Measurements from ENCODE around the gene HPS5. TPM values are rescaled to one million over a fixed set of nuclear protein-coding genes. Genes with fewer than 3 reads are reported as not detected.
A peak's percentile ranks its signal among the peaks of the same experiment; 100 is the strongest.

The HPS5 gene
- total RNA-seq, 5 donors from 2014 or later (not counting 1 experiment from before 2014, with no cell fraction given) = 12.9 to 17.9 (median 14.3) TPM

- no peak for ATAC-seq (replicated peaks in 1 of 4)
- CTCF ChIA-PET = no interaction called here
- Histone ChIP-seq H3K36me3 (ENCODE audit: control insufficient read depth in 2 of 2, extremely low read depth in 1 of 2, insufficient read depth in 1 of 2, low read length in 1 of 2) (peaks cover 16 to 62% of the 10 kb centered on the region in 2 donors), H3K4me1 (ENCODE audit: control insufficient read depth in 1 of 2, extremely low read depth in 1 of 2, insufficient read depth in 2 of 2, low read length in 2 of 2) (no peaks in the 10 kb centered on the region), H3K9me3 (no peaks in the 10 kb centered on the region), H3K4me3 (ENCODE audit: control insufficient read depth in 1 of 2, extremely low read depth in 1 of 2, low read length in 1 of 2) (no peak overlapping the region), H3K27me3 (replicated peaks in 1 of 2; ENCODE audit: control insufficient read depth in 2 of 2, extremely low read depth in 1 of 2, insufficient read depth in 2 of 2, low read length in 1 of 2) (no peaks in the 10 kb centered on the region), H3K27ac (ENCODE audit: low read length) (no peak overlapping the region)
- no peaks in the 10 kb centered on the region for H3K9me3 Mint-ChIP-seq
- no peak overlapping the region for H3K27ac Mint-ChIP-seq
- H3K4me3 Mint-ChIP-seq = no peak overlapping the region
- POLR2A ChIA-PET = interaction anchor here in 1 of 2 donors (0.6 kb wide), 2 partner anchors 34 to 285 kb away, joined by 5 read pairs; no protein-coding TSS in a partner anchor
- peaks cover 42% of the 10 kb centered on the region for H3K36me3 Mint-ChIP-seq
- WGBS (ENCODE audit: insufficient coverage) = 100% methylated on average over 1 of the region's 5 CpGs
- no peaks in the 10 kb centered on the region for H3K27me3 Mint-ChIP-seq
- no peak for DNase-seq
- H3K4me1 Mint-ChIP-seq = peaks cover 0 to 4% (median 0%) of the 10 kb centered on the region in 3 donors
Measured at GRCh38 chr11:18347471-18348125, 25.7 kb upstream of the HPS5 start.

GRCh38 chr11:18332891-18333290, 11.0 kb upstream of the HPS5 start:
- Mint-ChIP-seq H3K27ac (peak overlapping the region; percentile 77 to 86), H3K36me3 (peaks cover 53% of the 10 kb centered on the region), H3K9me3 (no peaks in the 10 kb centered on the region), H3K27me3 (no peaks in the 10 kb centered on the region), H3K4me3 (peak overlapping the region; percentile 45 to 70 (median 60)), H3K4me1 (peaks cover 57 to 65% (median 59%) of the 10 kb centered on the region in 3 donors)
- peak in 1 of 4 experiments; percentile 80 for ATAC-seq (replicated peaks in 1 of 4)
- ChIA-PET POLR2A (interaction anchor here (0.9 to 1.1 kb wide), 3 partner anchors 11 to 63 kb away, joined by 3 to 5 read pairs (median 3); partner anchors contain the start of genes GTF2H1 (in 1 of the 2) and HPS5 (in 1 of the 2)), CTCF (interaction anchor here in 1 of 2 donors (1.1 kb wide), 1 partner anchor 218 kb away, joined by 3 read pairs; no protein-coding TSS in a partner anchor)
- no peak overlapping the region for H3K4me3 ChIP-seq (ENCODE audit: control insufficient read depth in 1 of 2, extremely low read depth in 1 of 2, low read length in 1 of 2)
- DNase-seq = peak in 12 of 35 experiments; percentile 4 to 62 (median 14)
- peaks cover 22 to 27% of the 10 kb centered on the region in 2 experiments for H3K4me1 ChIP-seq (ENCODE audit: control insufficient read depth in 1 of 2, extremely low read depth in 1 of 2, insufficient read depth in 2 of 2, low read length in 2 of 2)
- H3K27ac ChIP-seq (ENCODE audit: low read length) = peak overlapping the region; percentile 65
- no peaks in the 10 kb centered on the region for H3K27me3 ChIP-seq (replicated peaks in 1 of 2; ENCODE audit: control insufficient read depth in 2 of 2, extremely low read depth in 1 of 2, insufficient read depth in 2 of 2, low read length in 1 of 2)
- no CpG with 5 or more reads among the region's 3 CpGs for WGBS (ENCODE audit: insufficient coverage)
- no peaks in the 10 kb centered on the region for H3K9me3 ChIP-seq
- peaks cover 15 to 40% of the 10 kb centered on the region in 2 donors for H3K36me3 ChIP-seq (ENCODE audit: control insufficient read depth in 2 of 2, extremely low read depth in 1 of 2, insufficient read depth in 1 of 2, low read length in 1 of 2)

GRCh38 chr11:18332302-18332701, 10.4 kb upstream of the HPS5 start:
- Mint-ChIP-seq H3K27ac (peak overlapping the region; percentile 86 to 91), H3K4me1 (peaks cover 57 to 67% (median 62%) of the 10 kb centered on the region in 3 donors), H3K9me3 (no peaks in the 10 kb centered on the region), H3K36me3 (peaks cover 54% of the 10 kb centered on the region), H3K27me3 (no peaks in the 10 kb centered on the region), H3K4me3 (peak overlapping the region; percentile 45 to 70 (median 66))
- H3K27me3 ChIP-seq (replicated peaks in 1 of 2; ENCODE audit: control insufficient read depth in 2 of 2, extremely low read depth in 1 of 2, insufficient read depth in 2 of 2, low read length in 1 of 2) = no peaks in the 10 kb centered on the region
- ATAC-seq (replicated peaks in 1 of 4) (peak in 3 of 4 experiments; percentile 56 to 88 (median 56)), DNase-seq (peak in 21 of 35 experiments; percentile 5 to 74 (median 20))
- no CpG with 5 or more reads among the region's 1 CpG for WGBS (ENCODE audit: insufficient coverage)
- no peak overlapping the region for H3K4me3 ChIP-seq (ENCODE audit: control insufficient read depth in 1 of 2, extremely low read depth in 1 of 2, low read length in 1 of 2)
- H3K27ac ChIP-seq (ENCODE audit: low read length) = peak overlapping the region; percentile 65
- H3K36me3 ChIP-seq (ENCODE audit: control insufficient read depth in 2 of 2, extremely low read depth in 1 of 2, insufficient read depth in 1 of 2, low read length in 1 of 2) = peaks cover 15 to 41% of the 10 kb centered on the region in 2 donors
- POLR2A ChIA-PET = interaction anchor here (0.5 to 1.1 kb wide), 3 partner anchors 10 to 299 kb away, joined by 3 to 5 read pairs (median 3); partner anchors contain the start of genes GTF2H1 (in 1 of the 2) and HPS5 (in 1 of the 2)
- no peaks in the 10 kb centered on the region for H3K9me3 ChIP-seq
- CTCF ChIA-PET = interaction anchor here in 1 of 2 donors (1.1 kb wide), 1 partner anchor 217 kb away, joined by 3 read pairs; no protein-coding TSS in a partner anchor
- H3K4me1 ChIP-seq (ENCODE audit: control insufficient read depth in 1 of 2, extremely low read depth in 1 of 2, insufficient read depth in 2 of 2, low read length in 2 of 2) = peaks cover 22 to 30% of the 10 kb centered on the region in 2 experiments

GRCh38 chr11:18330921-18331320, 9.0 kb upstream of the HPS5 start:
- POLR2A ChIA-PET = interaction anchor here in 1 of 2 donors (0.5 kb wide), 1 partner anchor 187 kb away, joined by 4 read pairs; no protein-coding TSS in a partner anchor
- Mint-ChIP-seq H3K4me3 (peak overlapping the region; percentile 2 to 37 (median 14)), H3K36me3 (peaks cover 56% of the 10 kb centered on the region), H3K27me3 (no peaks in the 10 kb centered on the region), H3K4me1 (peaks cover 62 to 73% (median 67%) of the 10 kb centered on the region in 3 donors), H3K9me3 (no peaks in the 10 kb centered on the region), H3K27ac (peak overlapping the region; percentile 77 to 81)
- no CpG with 5 or more reads among the region's 6 CpGs for WGBS (ENCODE audit: insufficient coverage)
- Histone ChIP-seq H3K27me3 (replicated peaks in 1 of 2; ENCODE audit: control insufficient read depth in 2 of 2, extremely low read depth in 1 of 2, insufficient read depth in 2 of 2, low read length in 1 of 2) (no peaks in the 10 kb centered on the region), H3K4me3 (ENCODE audit: control insufficient read depth in 1 of 2, extremely low read depth in 1 of 2, low read length in 1 of 2) (no peak overlapping the region), H3K36me3 (ENCODE audit: control insufficient read depth in 2 of 2, extremely low read depth in 1 of 2, insufficient read depth in 1 of 2, low read length in 1 of 2) (peaks cover 9 to 42% of the 10 kb centered on the region in 2 donors), H3K4me1 (ENCODE audit: control insufficient read depth in 1 of 2, extremely low read depth in 1 of 2, insufficient read depth in 2 of 2, low read length in 2 of 2) (peaks cover 22 to 30% of the 10 kb centered on the region in 2 experiments), H3K9me3 (no peaks in the 10 kb centered on the region), H3K27ac (ENCODE audit: low read length) (peak overlapping the region; percentile 48)
- DNase-seq (peak in 1 of 35 experiments; percentile 17), ATAC-seq (replicated peaks in 1 of 4) (no peak)
- CTCF ChIA-PET = interaction anchor here in 1 of 2 donors (0.7 kb wide), 1 partner anchor 11 kb away, joined by 3 read pairs; no protein-coding TSS in a partner anchor

- ATAC-seq (replicated peaks in 1 of 4) = peak in 2 of 4 experiments; percentile 16 to 18
- Histone ChIP-seq H3K4me1 (ENCODE audit: control insufficient read depth in 1 of 2, extremely low read depth in 1 of 2, insufficient read depth in 2 of 2, low read length in 2 of 2) (peaks cover 25 to 34% of the 10 kb centered on the region in 2 experiments), H3K9me3 (no peaks in the 10 kb centered on the region), H3K27me3 (replicated peaks in 1 of 2; ENCODE audit: control insufficient read depth in 2 of 2, extremely low read depth in 1 of 2, insufficient read depth in 2 of 2, low read length in 1 of 2) (no peaks in the 10 kb centered on the region), H3K27ac (ENCODE audit: low read length) (no peak overlapping the region), H3K4me3 (ENCODE audit: control insufficient read depth in 1 of 2, extremely low read depth in 1 of 2, low read length in 1 of 2) (no peak overlapping the region), H3K36me3 (ENCODE audit: control insufficient read depth in 2 of 2, extremely low read depth in 1 of 2, insufficient read depth in 1 of 2, low read length in 1 of 2) (peaks cover 6 to 35% of the 10 kb centered on the region in 2 donors)
- peak overlapping the region in 1 of 3 donors; percentile 1 for H3K4me3 Mint-ChIP-seq
- no peaks in the 10 kb centered on the region for H3K27me3 Mint-ChIP-seq
- H3K36me3 Mint-ChIP-seq = peaks cover 55% of the 10 kb centered on the region
- 94% methylated on average over 4 of the region's 5 CpGs for WGBS (ENCODE audit: insufficient coverage)
- peaks cover 65 to 76% (median 73%) of the 10 kb centered on the region in 3 donors for H3K4me1 Mint-ChIP-seq
- H3K27ac Mint-ChIP-seq = peak overlapping the region; percentile 77 to 81
- DNase-seq = no peak
- no peaks in the 10 kb centered on the region for H3K9me3 Mint-ChIP-seq
- CTCF ChIA-PET = no interaction called here
- POLR2A ChIA-PET = no interaction called here
Measured at GRCh38 chr11:18329196-18329870, 7.4 kb upstream of the HPS5 start.

- H3K4me3 ChIP-seq (ENCODE audit: control insufficient read depth in 1 of 2, extremely low read depth in 1 of 2, low read length in 1 of 2) = no peak overlapping the region
- H3K4me3 Mint-ChIP-seq = peak overlapping the region; percentile 97 to 99 (median 98)
- H3K4me1 ChIP-seq (ENCODE audit: control insufficient read depth in 1 of 2, extremely low read depth in 1 of 2, insufficient read depth in 2 of 2, low read length in 2 of 2) = peaks cover 24 to 32% of the 10 kb centered on the region in 2 experiments
- H3K4me1 Mint-ChIP-seq = peaks cover 68 to 78% (median 74%) of the 10 kb centered on the region in 3 donors
- H3K27ac ChIP-seq (ENCODE audit: low read length) = no peak overlapping the region
- H3K27me3 ChIP-seq (replicated peaks in 1 of 2; ENCODE audit: control insufficient read depth in 2 of 2, extremely low read depth in 1 of 2, insufficient read depth in 2 of 2, low read length in 1 of 2) = no peaks in the 10 kb centered on the region
- ChIA-PET CTCF (no interaction called here), POLR2A (no interaction called here)
- H3K27me3 Mint-ChIP-seq = no peaks in the 10 kb centered on the region
- H3K9me3 Mint-ChIP-seq = no peaks in the 10 kb centered on the region
- H3K27ac Mint-ChIP-seq = peak overlapping the region; percentile 8 to 49
- ATAC-seq (replicated peaks in 1 of 4) (no peak), DNase-seq (no peak)
- H3K9me3 ChIP-seq = no peaks in the 10 kb centered on the region
- peaks cover 0 to 22% of the 10 kb centered on the region in 2 donors for H3K36me3 ChIP-seq (ENCODE audit: control insufficient read depth in 2 of 2, extremely low read depth in 1 of 2, insufficient read depth in 1 of 2, low read length in 1 of 2)
- WGBS (ENCODE audit: insufficient coverage) = no CpG with 5 or more reads among the region's 1 CpG
- peaks cover 31% of the 10 kb centered on the region for H3K36me3 Mint-ChIP-seq
Measured at GRCh38 chr11:18324381-18324780, 2.4 kb upstream of the HPS5 start.
